MCF 10A (cell line): Measurements from ENCODE around the gene WDR59. TPM values are rescaled to one million over a fixed set of nuclear protein-coding genes. Genes with fewer than 3 reads are reported as not detected.

ENCODE experiments used
- BruUV-seq: library from RNA; stranded (reverse); fragments of 400-500 nt; replicated peaks from 2 replicates; lab custom pipeline; 2021; lab: Mats Ljungman, UMichigan
- CTCF ChIA-PET: fragments of 300-600 bp; sonication (Branson Sonifier 250); formaldehyde crosslinking; extraction: SDS; loops from one replicate; lab custom pipeline; 2021; ENCODE audit warnings: antibody characterized with exemption, inconsistent platforms; lab: Yijun Ruan, JAX
- POLR2A ChIA-PET: fragments of 300-600, 350-650 bp; sonication (Branson Sonifier 250); formaldehyde crosslinking; extraction: SDS; loops from one replicate; lab custom pipeline; 2020; ENCODE audit warnings: antibody characterized with exemption, inconsistent platforms; lab: Yijun Ruan, JAX
- DNase-seq: peaks from one replicate; pipeline ENCODE4 v3.0.0-alpha.2; 2018; ENCODE audit not compliant: unreplicated experiment
- H3K27ac Mint-ChIP-seq: one replicate; pipeline ENCODE4 v1.8.0; 2022; ENCODE audit warnings: mild to moderate bottlenecking, low read depth, mixed read lengths; ENCODE audit not compliant: unreplicated experiment
- H3K27me3 Mint-ChIP-seq: one replicate; pipeline ENCODE4 v1.8.0; 2022; ENCODE audit warnings: mixed read lengths; ENCODE audit not compliant: insufficient read depth, unreplicated experiment
- H3K36me3 Mint-ChIP-seq: one replicate; pipeline ENCODE4 v1.8.0; 2022; ENCODE audit warnings: mild to moderate bottlenecking, moderate library complexity, mixed read lengths; ENCODE audit not compliant: insufficient read depth, unreplicated experiment
- H3K4me1 Mint-ChIP-seq: one replicate; pipeline ENCODE4 v1.8.0; 2022; ENCODE audit warnings: mixed read lengths; ENCODE audit not compliant: insufficient read depth, unreplicated experiment
- H3K4me3 Mint-ChIP-seq: one replicate; pipeline ENCODE4 v1.8.0; 2022; ENCODE audit warnings: mild to moderate bottlenecking, moderate library complexity, mixed read lengths; ENCODE audit not compliant: unreplicated experiment
- H3K9me3 Mint-ChIP-seq: one replicate; pipeline ENCODE4 v1.8.0; 2022; ENCODE audit warnings: mixed read lengths; ENCODE audit not compliant: unreplicated experiment
- intact Hi-C: fragments of 100-400 bp; cut with micrococcal nuclease; formaldehyde crosslinking; loops from 2 replicates; pipeline ENCODE4 v1.14.1; 2022
- total RNA-seq: library from RNA; stranded (reverse); gene quantifications from 2 replicates; pipeline ENCODE4 v1.2.3, GENCODE V29; 2022
- TF ChIP-seq, protein P1 (sequence below): fragments of 200-600 bp; IDR thresholded peaks from one replicate; pipeline ENCODE4 v1.8.0; 2022; ENCODE audit warnings: antibody characterized with exemption, mild to moderate bottlenecking; ENCODE audit not compliant: unreplicated experiment

Gene WDR59
- total RNA-seq, 1 experiment from 2014 or later = 56.1 TPM

DNA sequence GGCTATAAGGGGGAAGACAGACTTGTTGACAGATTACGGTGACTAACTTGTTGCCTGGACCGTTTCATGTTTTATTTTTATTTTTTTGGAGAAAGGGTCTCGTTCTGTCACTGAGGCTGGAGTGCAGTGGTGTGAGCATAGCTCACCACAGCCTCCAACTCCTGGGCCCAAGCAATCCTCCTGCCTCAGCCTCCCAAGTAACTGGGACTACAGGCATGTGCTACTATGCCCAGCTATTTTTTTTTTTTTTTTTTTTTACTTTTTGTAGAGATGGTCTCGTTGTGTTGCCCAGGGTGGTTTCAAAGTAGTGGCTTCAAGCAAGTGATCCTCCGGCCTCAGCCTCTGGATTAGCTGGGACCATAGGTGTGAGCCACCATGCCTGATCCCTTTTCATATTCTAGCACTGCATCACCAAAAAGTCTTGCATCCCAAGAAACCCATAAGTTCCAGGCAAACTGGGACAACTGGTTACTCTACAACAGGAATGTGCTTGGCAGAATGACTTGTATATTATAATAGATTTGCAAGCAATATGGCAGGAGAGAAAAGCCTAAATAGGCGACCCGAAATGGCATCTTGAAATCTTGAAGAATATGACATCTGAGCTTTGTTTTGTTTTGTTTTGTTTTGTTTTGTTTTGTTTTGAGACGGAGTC is 2.2 kb upstream of the WDR59 start:
- intact Hi-C loops = no loop called here
- ChIA-PET POLR2A (interaction anchor here (1.9 kb wide), 1 partner anchor 11 kb away, joined by 7 read pairs; the partner anchor contains the start of gene ZNRF1), CTCF (interaction anchor here (0.6 to 2.0 kb wide), 5 partner anchors 9 to 155 kb away, joined by 3 to 13 read pairs (median 6); no protein-coding TSS in a partner anchor)
- H3K4me1 Mint-ChIP-seq = no peaks in the 10 kb centered on the region
- TF ChIP-seq, protein P1, sequence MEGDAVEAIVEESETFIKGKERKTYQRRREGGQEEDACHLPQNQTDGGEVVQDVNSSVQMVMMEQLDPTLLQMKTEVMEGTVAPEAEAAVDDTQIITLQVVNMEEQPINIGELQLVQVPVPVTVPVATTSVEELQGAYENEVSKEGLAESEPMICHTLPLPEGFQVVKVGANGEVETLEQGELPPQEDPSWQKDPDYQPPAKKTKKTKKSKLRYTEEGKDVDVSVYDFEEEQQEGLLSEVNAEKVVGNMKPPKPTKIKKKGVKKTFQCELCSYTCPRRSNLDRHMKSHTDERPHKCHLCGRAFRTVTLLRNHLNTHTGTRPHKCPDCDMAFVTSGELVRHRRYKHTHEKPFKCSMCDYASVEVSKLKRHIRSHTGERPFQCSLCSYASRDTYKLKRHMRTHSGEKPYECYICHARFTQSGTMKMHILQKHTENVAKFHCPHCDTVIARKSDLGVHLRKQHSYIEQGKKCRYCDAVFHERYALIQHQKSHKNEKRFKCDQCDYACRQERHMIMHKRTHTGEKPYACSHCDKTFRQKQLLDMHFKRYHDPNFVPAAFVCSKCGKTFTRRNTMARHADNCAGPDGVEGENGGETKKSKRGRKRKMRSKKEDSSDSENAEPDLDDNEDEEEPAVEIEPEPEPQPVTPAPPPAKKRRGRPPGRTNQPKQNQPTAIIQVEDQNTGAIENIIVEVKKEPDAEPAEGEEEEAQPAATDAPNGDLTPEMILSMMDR = no peak
- no peak for DNase-seq
- H3K27ac Mint-ChIP-seq = no peak overlapping the region
- no TSS peak for BruUV-seq
- no peaks in the 10 kb centered on the region for H3K27me3 Mint-ChIP-seq
- H3K36me3 Mint-ChIP-seq = peaks cover 6% of the 10 kb centered on the region
- no peaks in the 10 kb centered on the region for H3K9me3 Mint-ChIP-seq
- H3K4me3 Mint-ChIP-seq = no peak overlapping the region

DNA sequence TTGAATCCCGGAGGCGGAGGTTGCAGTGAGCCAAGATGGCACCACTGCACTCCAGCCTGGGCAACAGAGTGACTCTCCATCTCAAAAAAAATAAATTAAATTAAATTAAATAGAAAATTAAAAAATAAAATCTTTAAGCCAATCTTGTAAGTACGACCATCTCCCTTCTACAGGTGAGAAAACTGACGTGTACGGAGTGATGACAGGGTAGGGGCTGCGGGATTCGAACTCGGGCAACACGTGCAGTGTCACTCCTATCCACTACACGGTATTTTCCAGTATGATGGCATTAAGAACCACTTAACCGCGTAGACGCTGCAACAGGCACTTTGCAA is 762 bp downstream of the WDR59 start:
- ChIA-PET CTCF (interaction anchor here (0.6 to 2.4 kb wide), 4 partner anchors 10 to 127 kb away, joined by 5 to 11 read pairs (median 8); partner anchors contain the start of gene ZNRF1), POLR2A (interaction anchor here (1.2 to 2.2 kb wide), 5 partner anchors 14 to 132 kb away, joined by 3 to 27 read pairs (median 4); partner anchors contain the start of gene LDHD)
- H3K4me3 Mint-ChIP-seq = peak overlapping the region; percentile 82
- H3K9me3 Mint-ChIP-seq = no peaks in the 10 kb centered on the region
- no peak for DNase-seq
- peaks cover 14% of the 10 kb centered on the region for H3K36me3 Mint-ChIP-seq
- TF ChIP-seq, protein P1 = no peak
- intact Hi-C loops = no loop called here
- no TSS peak for BruUV-seq
- H3K4me1 Mint-ChIP-seq = no peaks in the 10 kb centered on the region
- no peaks in the 10 kb centered on the region for H3K27me3 Mint-ChIP-seq
- H3K27ac Mint-ChIP-seq = peak overlapping the region; percentile 89

DNA sequence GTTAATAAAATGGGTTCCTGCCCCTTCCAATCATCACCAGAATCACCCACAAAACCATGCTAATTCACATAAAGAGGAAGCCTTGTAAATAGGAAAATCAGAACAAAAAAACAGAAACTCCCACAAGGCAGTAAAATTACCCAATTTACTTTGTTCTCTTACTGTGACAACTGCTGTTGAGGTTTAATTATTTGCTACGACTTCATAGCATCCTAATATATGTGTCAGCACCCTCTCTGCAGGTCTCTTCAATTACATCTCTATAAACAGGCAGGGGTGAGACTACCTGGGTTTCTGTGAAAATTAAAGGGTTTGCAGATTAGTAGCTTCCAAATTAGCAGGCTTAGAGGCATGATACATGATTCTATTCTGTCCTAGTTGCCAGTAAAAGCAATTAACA is 2.7 kb downstream of the WDR59 start:
- Mint-ChIP-seq H3K4me3 (no peak overlapping the region), H3K36me3 (peaks cover 25% of the 10 kb centered on the region), H3K27ac (no peak overlapping the region), H3K27me3 (no peaks in the 10 kb centered on the region), H3K4me1 (no peaks in the 10 kb centered on the region), H3K9me3 (no peaks in the 10 kb centered on the region)
- DNase-seq = no peak
- TF ChIP-seq, protein P1 = no peak
- POLR2A ChIA-PET = no interaction called here
- intact Hi-C loops = no loop called here
- no TSS peak for BruUV-seq
- CTCF ChIA-PET = interaction anchor here (0.6 to 2.4 kb wide), 3 partner anchors 14 to 104 kb away, joined by 3 to 11 read pairs (median 3); partner anchors contain the start of gene ZNRF1

- intact Hi-C loops = no loop called here
- no peaks in the 10 kb centered on the region for H3K27me3 Mint-ChIP-seq
- no peak overlapping the region for H3K4me3 Mint-ChIP-seq
- no peaks in the 10 kb centered on the region for H3K9me3 Mint-ChIP-seq
- H3K27ac Mint-ChIP-seq = no peak overlapping the region
- BruUV-seq = no TSS peak
- TF ChIP-seq, protein P1 = no peak
- POLR2A ChIA-PET = no interaction called here
- CTCF ChIA-PET = no interaction called here
- no peak for DNase-seq
- H3K4me1 Mint-ChIP-seq = no peaks in the 10 kb centered on the region
- H3K36me3 Mint-ChIP-seq = peaks cover 40% of the 10 kb centered on the region
These were observed 9.3 kb downstream of the WDR59 start for GRCh38 chr16:74975591-74975990.
